GM12878 (cell line): ENCODE measurements around the gene GRIK4. TPM values are rescaled to one million over a fixed set of nuclear protein-coding genes. Genes with fewer than 3 reads are reported as not detected.

Experiments
- ATAC-seq: fragments of 200-7000 bp; cut with Tn5 transposase; 3 replicates; pipeline ENCODE4 v1.9.1; 2020; ENCODE audit warnings: mild to moderate bottlenecking, moderate library complexity
- BruUV-seq: library from RNA; stranded (reverse); fragments of 400-500 nt; replicated peaks from 2 replicates; lab custom pipeline; 2021; lab: Mats Ljungman, UMichigan
- CTCF ChIA-PET: fragments of 300-600 bp; sonication (Branson Sonifier 250); formaldehyde crosslinking; extraction: SDS; loops from one replicate; lab custom pipeline; 2021; ENCODE audit warnings: inconsistent platforms; lab: Yijun Ruan, JAX
- POLR2A ChIA-PET: fragments of 350-600 bp; formaldehyde crosslinking; extraction: SDS; loops from one replicate; lab custom pipeline; 2021; ENCODE audit warnings: inconsistent platforms; lab: Charles Lee
- RAD21 ChIA-PET: fragments of 300-600 bp; sonication (Branson Sonifier 250); formaldehyde crosslinking; loops from one replicate; lab custom pipeline; 2023; ENCODE audit warnings: antibody characterized with exemption; ENCODE audit not compliant: unreplicated experiment; lab: Charles Lee
- SMC1A ChIA-PET: fragments of 300-600 bp; sonication (Branson Sonifier 250); formaldehyde crosslinking; loops from one replicate; lab custom pipeline; 2023; ENCODE audit not compliant: unreplicated experiment, uncharacterized antibody; lab: Charles Lee
- DNase-seq: peaks from one replicate; pipeline ENCODE4 v3.0.0-alpha.2; 2011; ENCODE audit warnings: low read depth, low spot score
- FAIRE-seq: peaks from 3 replicates; lab custom pipeline; 2011; peaks lifted over from hg19 to GRCh38; lab: Jason Lieb, UNC
- H2AFZ ChIP-seq: 2 replicates; pipeline ENCODE4 v1.6.0; 2011; ENCODE audit warnings: low read depth, low read length, control low read depth; ENCODE audit not compliant: control insufficient read depth
- H3K27ac ChIP-seq: 2 replicates; pipeline ENCODE4 v1.5.1; 2011; ENCODE audit warnings: control low read depth; ENCODE audit not compliant: control insufficient read depth, insufficient read depth
- H3K27me3 ChIP-seq, 2 experiments: replicated peaks in 1 of 2; 2 replicates each; pipeline versions ENCODE4 v1.6.0 to v1.6.1; 2011; ENCODE audit warnings: low read length in 1 of 2; ENCODE audit not compliant: control insufficient read depth in 2 of 2, insufficient read depth in 2 of 2
- H3K36me3 ChIP-seq, 2 experiments: 2 replicates each; pipeline ENCODE4 v1.5.1; 2011; ENCODE audit warnings: low read length in 1 of 2; ENCODE audit not compliant: control insufficient read depth in 2 of 2, insufficient read depth in 2 of 2
- H3K4me1 ChIP-seq: 2 replicates; pipeline ENCODE4 v1.6.1; 2011; ENCODE audit warnings: mild to moderate bottlenecking, low read length, moderate library complexity, mixed read lengths; ENCODE audit not compliant: control insufficient read depth, insufficient read depth
- H3K4me2 ChIP-seq: 2 replicates; pipeline ENCODE4 v1.6.0; 2011; ENCODE audit warnings: control low read depth; ENCODE audit not compliant: control insufficient read depth, insufficient read depth
- H3K4me3 ChIP-seq: fragments of 200-600 bp; sonication (generic); 2 replicates; pipeline ENCODE4 v1.5.1; 2016
- H3K79me2 ChIP-seq: 2 replicates; pipeline ENCODE4 v1.6.0; 2011; ENCODE audit warnings: low read length; ENCODE audit not compliant: control insufficient read depth, insufficient read depth
- H3K9ac ChIP-seq: 2 replicates; pipeline ENCODE4 v1.8.0; 2011; ENCODE audit warnings: low read length, control low read depth, mixed read lengths; ENCODE audit not compliant: control insufficient read depth, insufficient read depth
- H3K9me3 ChIP-seq: replicated peaks from 3 replicates; pipeline ENCODE4 v1.5.1; 2011; ENCODE audit warnings: mild to moderate bottlenecking, low read length; ENCODE audit not compliant: control insufficient read depth, insufficient read depth
- H4K20me1 ChIP-seq: 2 replicates; pipeline ENCODE4 v1.6.0; 2011; ENCODE audit not compliant: control insufficient read depth, insufficient read depth
- BHLHE40 ChIP-seq, 2 experiments: fragments of 450-650 bp in 1 of 2; IDR thresholded peaks; 2 replicates each; pipeline ENCODE4 v1.6.1; 2011 to 2017; ENCODE audit warnings: low read depth in 2 of 2, borderline replicate concordance in 1 of 2, improper control_type of control experiment in 1 of 2, low read length in 1 of 2, mild to moderate bottlenecking in 1 of 2
- CBX3 ChIP-seq: fragments of 200-600 bp; sonication (generic); IDR thresholded peaks from 2 replicates; pipeline ENCODE4 v1.6.1; 2016; ENCODE audit warnings: low read depth, borderline replicate concordance
- CREB1 ChIP-seq: IDR thresholded peaks from 2 replicates; pipeline ENCODE4 v1.6.1; 2012; ENCODE audit warnings: low read depth, mild to moderate bottlenecking, inconsistent platforms
- CREM ChIP-seq: IDR thresholded peaks from 2 replicates; pipeline ENCODE4 v1.6.1; 2014; ENCODE audit warnings: antibody characterized with exemption, low read depth
- E2F4 ChIP-seq: IDR thresholded peaks from 2 replicates; pipeline ENCODE4 v1.6.1; 2012; ENCODE audit warnings: low read depth, low read length, improper control_type of control experiment
- ESRRA ChIP-seq: IDR thresholded peaks from 2 replicates; pipeline ENCODE4 v1.6.1; 2012; ENCODE audit warnings: mild to moderate bottlenecking, low read length, improper control_type of control experiment
- FOXK2 ChIP-seq: fragments of 450-650 bp; IDR thresholded peaks from 2 replicates; pipeline ENCODE4 v1.6.1; 2017; ENCODE audit warnings: mild to moderate bottlenecking, moderate library complexity
- HSF1 ChIP-seq: fragments of 150-350 bp; IDR thresholded peaks from 2 replicates; pipeline ENCODE4 v1.6.1; 2014; ENCODE audit warnings: mild to moderate bottlenecking, low read depth, low read length
- LARP7 ChIP-seq: fragments of 450-650 bp; IDR thresholded peaks from 2 replicates; pipeline ENCODE4 v1.6.1; 2017; ENCODE audit warnings: mild to moderate bottlenecking
- NRF1 ChIP-seq: conservative IDR thresholded peaks from 2 replicates; pipeline ENCODE4 v1.6.1; 2011; ENCODE audit warnings: mild to moderate bottlenecking, low read depth, low read length, improper control_type of control experiment
- POLR2AphosphoS2 ChIP-seq: IDR thresholded peaks from 2 replicates; pipeline ENCODE4 v1.6.1; 2011; ENCODE audit warnings: low read depth, mild to moderate bottlenecking, low read length, improper control_type of control experiment, moderate library complexity
- RELA ChIP-seq: fragments of 450-650 bp; IDR thresholded peaks from 2 replicates; pipeline ENCODE4 v1.8.0; 2014; ENCODE audit warnings: borderline replicate concordance; ENCODE audit not compliant: partially characterized antibody
- SPI1 ChIP-seq: IDR thresholded peaks from 2 replicates; pipeline ENCODE4 v1.6.1; 2011; ENCODE audit warnings: low read depth, mild to moderate bottlenecking, low read length, moderate library complexity, borderline replicate concordance; ENCODE audit not compliant: insufficient read depth
- TARDBP ChIP-seq: IDR thresholded peaks from 2 replicates; pipeline ENCODE4 v1.6.1; 2016; ENCODE audit warnings: borderline replicate concordance
- TCF7 ChIP-seq: IDR thresholded peaks from 2 replicates; pipeline ENCODE4 v1.6.1; 2014; ENCODE audit warnings: antibody characterized with exemption, borderline replicate concordance
- ZBED1 ChIP-seq: IDR thresholded peaks from 2 replicates; pipeline ENCODE4 v1.6.1; 2016; ENCODE audit warnings: borderline replicate concordance
- ZNF274 ChIP-seq: IDR thresholded peaks from one replicate; pipeline ENCODE4 v1.8.0; 2011; ENCODE audit not compliant: insufficient read length, insufficient read depth
- WGBS: methylation state at CpG from one replicate; pipeline ENCODE4 v1.1.6; 2016; ENCODE audit warnings: low lambda C conversion rate; ENCODE audit not compliant: insufficient replicate concordance, insufficient coverage; ENCODE audit errors: missing lambda C conversion rate; 5-methylcytosine and 5-hydroxymethylcytosine counted together
- in situ Hi-C: fragments of 300-500 bp; cut with MboI; formaldehyde crosslinking; loops from 9 replicates; pipeline ENCODE4 v1.14.3; 2018; ENCODE audit warnings: mixed read lengths
- intact Hi-C: fragments of 100-400 bp; cut with micrococcal nuclease; formaldehyde crosslinking; loops from one replicate; pipeline ENCODE4 v1.14.2; 2022; ENCODE audit not compliant: unreplicated experiment
- polyA plus RNA-seq, 11 experiments: library from polyadenylated mRNA; depleted of rRNA in 4 of 11; unstranded in 6 of 11; stranded (reverse) in 5 of 11; fragments of >200 nt; fragmentation: Nextera tagmentation in 4 of 11; fragmentation: Illumina TruSeq in 1 of 11; extraction: Ambion mirVana in 4 of 11; extraction: Trizol in 1 of 11; gene quantifications; 1 replicate in 1 of 11; 2 replicates in 10 of 11; pipeline versions ENCODE4 v1.2.1 to v1.2.3, GENCODE V29; 2011 to 2016; ENCODE audit warnings: inconsistent platforms in 2 of 11, missing spikeins in 2 of 11, low read depth in 1 of 11
- total RNA-seq, 4 experiments: library from RNA; depleted of rRNA in 3 of 4; stranded (reverse); fragments of >200 nt in 3 of 4; fragmentation: Illumina TruSeq in 1 of 4; extraction: Trizol in 1 of 4; gene quantifications; 2 replicates each; pipeline versions ENCODE4 v1.2.1 to v1.2.3, GENCODE V29; 2013 to 2021

The GRIK4 gene
- total and polyA plus RNA-seq, 10 of the 15 experiments (the other 5 are each of a cell fraction or from before 2014, with no cell fraction given), result 0.33 to 3.6 (median 0.72) TPM

- no peaks in the 10 kb centered on the region for H4K20me1 ChIP-seq
- peaks cover 0 to 9% of the 10 kb centered on the region in 2 experiments; a peak in 2 of 4 replicates for H3K36me3 ChIP-seq
- no peaks in the 10 kb centered on the region for H3K79me2 ChIP-seq
- ATAC-seq (no peak), FAIRE-seq (no peak), DNase-seq (no peak)
- no peak overlapping the region for H2AFZ ChIP-seq
- WGBS, result 69% methylated on average over 4 of the region's 4 CpGs
- no peak overlapping the region for H3K9ac ChIP-seq
- H3K4me2 ChIP-seq, result no peak overlapping the region
- peaks cover 9% of the 10 kb centered on the region; the same call in 2 of the 3 replicates for H3K9me3 ChIP-seq
- in situ Hi-C loops, result no loop called here
- SMC1A ChIA-PET, result interaction anchor here (0.7 to 2.5 kb wide), 2 partner anchors 22 to 94 kb away, joined by 3 to 9 read pairs; no protein-coding TSS in a partner anchor
- POLR2A ChIA-PET, result no interaction called here
- no TSS peak for BruUV-seq
- intact Hi-C loops, result no loop called here
- no peak for TF ChIP-seq E2F4
- TF ChIP-seq CBX3, result no peak
- TF ChIP-seq CREB1, result no peak
- no peak for TF ChIP-seq POLR2AphosphoS2
- TF ChIP-seq ZNF274, result no peak
- no peak for TF ChIP-seq CREM
- TF ChIP-seq ZBED1, result no peak
- no peak for TF ChIP-seq NRF1
- no peak for TF ChIP-seq HSF1
- TF ChIP-seq BHLHE40 (IDR thresholded peaks at IDR 0.05; ENCODE audit: borderline replicate concordance in 1 of 2, low read depth in 2 of 2, low read length in 1 of 2), result no peak
- TF ChIP-seq LARP7, result no peak
- TF ChIP-seq SPI1, result no peak
- no peak for TF ChIP-seq ESRRA
- no peak for TF ChIP-seq TCF7
- TF ChIP-seq TARDBP, result no peak
- no peak for TF ChIP-seq RELA
- TF ChIP-seq FOXK2, result no peak
- CTCF ChIA-PET, result interaction anchor here (1.2 to 5.3 kb wide), 3 partner anchors 9 to 196 kb away, joined by 4 to 42 read pairs (median 5); partner anchors contain the start of gene GRIK4
- no peaks in the 10 kb centered on the region for H3K27me3 ChIP-seq
- no peak overlapping the region for H3K4me3 ChIP-seq
- H3K4me1 ChIP-seq, result peaks cover 57% of the 10 kb centered on the region
- H3K27ac ChIP-seq, result no peak overlapping the region
- RAD21 ChIA-PET, result no interaction called here
Measured at GRCh38 chr11:120707098-120707497, 195.6 kb downstream of the GRIK4 start.
